ENCODE results near the gene PITX3.

GRCh38 chr10:102243309-102243708 is 2.0 kb upstream of the PITX3 start:
- TF ChIP-seq POLR2A (IDR thresholded peaks at IDR 0.05; ENCODE audit: extremely low read depth, insufficient read length) = no peak
- TF ChIP-seq, protein P1, sequence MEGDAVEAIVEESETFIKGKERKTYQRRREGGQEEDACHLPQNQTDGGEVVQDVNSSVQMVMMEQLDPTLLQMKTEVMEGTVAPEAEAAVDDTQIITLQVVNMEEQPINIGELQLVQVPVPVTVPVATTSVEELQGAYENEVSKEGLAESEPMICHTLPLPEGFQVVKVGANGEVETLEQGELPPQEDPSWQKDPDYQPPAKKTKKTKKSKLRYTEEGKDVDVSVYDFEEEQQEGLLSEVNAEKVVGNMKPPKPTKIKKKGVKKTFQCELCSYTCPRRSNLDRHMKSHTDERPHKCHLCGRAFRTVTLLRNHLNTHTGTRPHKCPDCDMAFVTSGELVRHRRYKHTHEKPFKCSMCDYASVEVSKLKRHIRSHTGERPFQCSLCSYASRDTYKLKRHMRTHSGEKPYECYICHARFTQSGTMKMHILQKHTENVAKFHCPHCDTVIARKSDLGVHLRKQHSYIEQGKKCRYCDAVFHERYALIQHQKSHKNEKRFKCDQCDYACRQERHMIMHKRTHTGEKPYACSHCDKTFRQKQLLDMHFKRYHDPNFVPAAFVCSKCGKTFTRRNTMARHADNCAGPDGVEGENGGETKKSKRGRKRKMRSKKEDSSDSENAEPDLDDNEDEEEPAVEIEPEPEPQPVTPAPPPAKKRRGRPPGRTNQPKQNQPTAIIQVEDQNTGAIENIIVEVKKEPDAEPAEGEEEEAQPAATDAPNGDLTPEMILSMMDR (IDR thresholded peaks at IDR 0.05; ENCODE audit: low read depth, low read length) = no peak
- no peak for TF ChIP-seq MYC (IDR thresholded peaks at IDR 0.05; ENCODE audit: low read depth, low read length)
- no peak for TF ChIP-seq MAX (IDR thresholded peaks at IDR 0.05; ENCODE audit: low read depth, low read length)
